GM23338 (cell line): ENCODE results near the gene CENPA.

Experiments
- CREB1 ChIP-seq: fragments of 250-450 bp; sonication (Bioruptor Pico); IDR thresholded peaks from 2 replicates; pipeline ENCODE4 v1.5.0; 2020; ENCODE audit warnings: low read depth, mild to moderate bottlenecking, moderate library complexity
- CTCF ChIP-seq, 2 experiments: fragments of 200-600 bp in 1 of 2; sonication (generic) in 1 of 2; conservative IDR thresholded peaks; 2 replicates each; pipeline versions ENCODE4 v1.5.1 to v1.6.1; 2016 to 2017; ENCODE audit warnings: antibody characterized with exemption in 2 of 2, low read depth in 2 of 2, mild to moderate bottlenecking in 2 of 2, moderate library complexity in 1 of 2
- EZH2 ChIP-seq: fragments of 200-600 bp; sonication (generic); IDR thresholded peaks from one replicate; pipeline ENCODE4 v1.8.0; 2017; ENCODE audit warnings: antibody characterized with exemption, mild to moderate bottlenecking, low read depth; ENCODE audit not compliant: unreplicated experiment
- EZH2phosphoT487 ChIP-seq: fragments of 200-600 bp; sonication (generic); IDR thresholded peaks from one replicate; pipeline ENCODE4 v1.8.1; 2018; ENCODE audit warnings: antibody characterized with exemption; ENCODE audit not compliant: unreplicated experiment
- JUNB ChIP-seq: IDR thresholded peaks from one replicate; pipeline ENCODE4 v1.6.1; 2016; ENCODE audit warnings: antibody characterized with exemption; ENCODE audit not compliant: unreplicated experiment
- NANOG ChIP-seq: IDR thresholded peaks from 2 replicates; pipeline ENCODE4 v1.6.1; 2016; ENCODE audit warnings: antibody characterized with exemption, borderline replicate concordance
- POLR2AphosphoS5 ChIP-seq: IDR thresholded peaks from 2 replicates; pipeline ENCODE4 v1.6.1; 2016; ENCODE audit warnings: antibody characterized with exemption, low read depth
- ZNF114 ChIP-seq: fragments of 250-450 bp; sonication (Bioruptor Pico); IDR thresholded peaks from 2 replicates; pipeline ENCODE4 v1.5.0; 2020; ENCODE audit warnings: mild to moderate bottlenecking, moderate library complexity
- TF ChIP-seq, protein P1 (sequence below): IDR thresholded peaks from one replicate; pipeline ENCODE4 v1.6.1; 2018; ENCODE audit warnings: antibody characterized with exemption; ENCODE audit not compliant: unreplicated experiment
- TF ChIP-seq, protein P2 (sequence below): fragments of 250-450 bp; sonication (Bioruptor Pico); IDR thresholded peaks from 2 replicates; pipeline ENCODE4 v1.5.0; 2020; ENCODE audit warnings: mild to moderate bottlenecking, moderate library complexity

DNA sequence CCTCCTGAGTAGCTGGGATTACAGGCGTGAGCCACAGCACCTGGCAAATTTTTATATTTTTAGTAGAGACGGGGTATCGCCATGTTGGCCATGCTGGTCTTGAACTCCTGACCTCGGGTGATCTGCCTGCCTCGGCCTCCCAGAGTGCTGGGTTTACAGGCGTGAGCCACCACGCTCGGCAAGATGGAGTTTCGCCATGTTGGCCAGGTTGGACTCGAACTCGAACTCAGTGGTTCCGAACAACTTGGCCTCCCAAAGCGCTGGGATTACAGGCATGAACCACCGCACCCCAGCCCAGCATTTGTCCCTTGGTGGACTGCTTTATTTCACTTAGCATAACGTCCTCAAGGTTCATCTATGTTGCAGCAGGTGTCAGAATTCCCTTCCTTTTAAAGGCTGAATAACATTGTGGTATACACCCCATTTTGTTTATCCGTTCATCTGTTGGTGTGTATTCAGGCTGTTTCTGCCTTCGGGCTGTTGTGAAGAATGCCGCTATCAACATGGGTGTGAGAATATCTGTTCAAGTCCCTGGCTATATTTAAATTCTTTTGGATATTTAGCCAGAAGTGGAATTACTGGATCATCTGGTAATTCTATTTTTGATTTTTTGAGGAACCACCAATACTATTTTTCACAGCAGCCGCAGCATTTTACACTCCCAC, 1.2 kb upstream of the CENPA start:
- TF ChIP-seq CTCF (conservative IDR thresholded peaks at IDR 0.05; ENCODE audit: low read depth in 2 of 2) (no peak), EZH2 (no peak), POLR2AphosphoS5 (no peak), EZH2phosphoT487 (no peak), JUNB (no peak), NANOG (no peak), CREB1 (CRISPR knock-in tag) (no peak), ZNF114 (CRISPR knock-in tag) (no peak)
- TF ChIP-seq, protein P1, sequence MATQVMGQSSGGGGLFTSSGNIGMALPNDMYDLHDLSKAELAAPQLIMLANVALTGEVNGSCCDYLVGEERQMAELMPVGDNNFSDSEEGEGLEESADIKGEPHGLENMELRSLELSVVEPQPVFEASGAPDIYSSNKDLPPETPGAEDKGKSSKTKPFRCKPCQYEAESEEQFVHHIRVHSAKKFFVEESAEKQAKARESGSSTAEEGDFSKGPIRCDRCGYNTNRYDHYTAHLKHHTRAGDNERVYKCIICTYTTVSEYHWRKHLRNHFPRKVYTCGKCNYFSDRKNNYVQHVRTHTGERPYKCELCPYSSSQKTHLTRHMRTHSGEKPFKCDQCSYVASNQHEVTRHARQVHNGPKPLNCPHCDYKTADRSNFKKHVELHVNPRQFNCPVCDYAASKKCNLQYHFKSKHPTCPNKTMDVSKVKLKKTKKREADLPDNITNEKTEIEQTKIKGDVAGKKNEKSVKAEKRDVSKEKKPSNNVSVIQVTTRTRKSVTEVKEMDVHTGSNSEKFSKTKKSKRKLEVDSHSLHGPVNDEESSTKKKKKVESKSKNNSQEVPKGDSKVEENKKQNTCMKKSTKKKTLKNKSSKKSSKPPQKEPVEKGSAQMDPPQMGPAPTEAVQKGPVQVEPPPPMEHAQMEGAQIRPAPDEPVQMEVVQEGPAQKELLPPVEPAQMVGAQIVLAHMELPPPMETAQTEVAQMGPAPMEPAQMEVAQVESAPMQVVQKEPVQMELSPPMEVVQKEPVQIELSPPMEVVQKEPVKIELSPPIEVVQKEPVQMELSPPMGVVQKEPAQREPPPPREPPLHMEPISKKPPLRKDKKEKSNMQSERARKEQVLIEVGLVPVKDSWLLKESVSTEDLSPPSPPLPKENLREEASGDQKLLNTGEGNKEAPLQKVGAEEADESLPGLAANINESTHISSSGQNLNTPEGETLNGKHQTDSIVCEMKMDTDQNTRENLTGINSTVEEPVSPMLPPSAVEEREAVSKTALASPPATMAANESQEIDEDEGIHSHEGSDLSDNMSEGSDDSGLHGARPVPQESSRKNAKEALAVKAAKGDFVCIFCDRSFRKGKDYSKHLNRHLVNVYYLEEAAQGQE = no peak
- TF ChIP-seq, protein P2, sequence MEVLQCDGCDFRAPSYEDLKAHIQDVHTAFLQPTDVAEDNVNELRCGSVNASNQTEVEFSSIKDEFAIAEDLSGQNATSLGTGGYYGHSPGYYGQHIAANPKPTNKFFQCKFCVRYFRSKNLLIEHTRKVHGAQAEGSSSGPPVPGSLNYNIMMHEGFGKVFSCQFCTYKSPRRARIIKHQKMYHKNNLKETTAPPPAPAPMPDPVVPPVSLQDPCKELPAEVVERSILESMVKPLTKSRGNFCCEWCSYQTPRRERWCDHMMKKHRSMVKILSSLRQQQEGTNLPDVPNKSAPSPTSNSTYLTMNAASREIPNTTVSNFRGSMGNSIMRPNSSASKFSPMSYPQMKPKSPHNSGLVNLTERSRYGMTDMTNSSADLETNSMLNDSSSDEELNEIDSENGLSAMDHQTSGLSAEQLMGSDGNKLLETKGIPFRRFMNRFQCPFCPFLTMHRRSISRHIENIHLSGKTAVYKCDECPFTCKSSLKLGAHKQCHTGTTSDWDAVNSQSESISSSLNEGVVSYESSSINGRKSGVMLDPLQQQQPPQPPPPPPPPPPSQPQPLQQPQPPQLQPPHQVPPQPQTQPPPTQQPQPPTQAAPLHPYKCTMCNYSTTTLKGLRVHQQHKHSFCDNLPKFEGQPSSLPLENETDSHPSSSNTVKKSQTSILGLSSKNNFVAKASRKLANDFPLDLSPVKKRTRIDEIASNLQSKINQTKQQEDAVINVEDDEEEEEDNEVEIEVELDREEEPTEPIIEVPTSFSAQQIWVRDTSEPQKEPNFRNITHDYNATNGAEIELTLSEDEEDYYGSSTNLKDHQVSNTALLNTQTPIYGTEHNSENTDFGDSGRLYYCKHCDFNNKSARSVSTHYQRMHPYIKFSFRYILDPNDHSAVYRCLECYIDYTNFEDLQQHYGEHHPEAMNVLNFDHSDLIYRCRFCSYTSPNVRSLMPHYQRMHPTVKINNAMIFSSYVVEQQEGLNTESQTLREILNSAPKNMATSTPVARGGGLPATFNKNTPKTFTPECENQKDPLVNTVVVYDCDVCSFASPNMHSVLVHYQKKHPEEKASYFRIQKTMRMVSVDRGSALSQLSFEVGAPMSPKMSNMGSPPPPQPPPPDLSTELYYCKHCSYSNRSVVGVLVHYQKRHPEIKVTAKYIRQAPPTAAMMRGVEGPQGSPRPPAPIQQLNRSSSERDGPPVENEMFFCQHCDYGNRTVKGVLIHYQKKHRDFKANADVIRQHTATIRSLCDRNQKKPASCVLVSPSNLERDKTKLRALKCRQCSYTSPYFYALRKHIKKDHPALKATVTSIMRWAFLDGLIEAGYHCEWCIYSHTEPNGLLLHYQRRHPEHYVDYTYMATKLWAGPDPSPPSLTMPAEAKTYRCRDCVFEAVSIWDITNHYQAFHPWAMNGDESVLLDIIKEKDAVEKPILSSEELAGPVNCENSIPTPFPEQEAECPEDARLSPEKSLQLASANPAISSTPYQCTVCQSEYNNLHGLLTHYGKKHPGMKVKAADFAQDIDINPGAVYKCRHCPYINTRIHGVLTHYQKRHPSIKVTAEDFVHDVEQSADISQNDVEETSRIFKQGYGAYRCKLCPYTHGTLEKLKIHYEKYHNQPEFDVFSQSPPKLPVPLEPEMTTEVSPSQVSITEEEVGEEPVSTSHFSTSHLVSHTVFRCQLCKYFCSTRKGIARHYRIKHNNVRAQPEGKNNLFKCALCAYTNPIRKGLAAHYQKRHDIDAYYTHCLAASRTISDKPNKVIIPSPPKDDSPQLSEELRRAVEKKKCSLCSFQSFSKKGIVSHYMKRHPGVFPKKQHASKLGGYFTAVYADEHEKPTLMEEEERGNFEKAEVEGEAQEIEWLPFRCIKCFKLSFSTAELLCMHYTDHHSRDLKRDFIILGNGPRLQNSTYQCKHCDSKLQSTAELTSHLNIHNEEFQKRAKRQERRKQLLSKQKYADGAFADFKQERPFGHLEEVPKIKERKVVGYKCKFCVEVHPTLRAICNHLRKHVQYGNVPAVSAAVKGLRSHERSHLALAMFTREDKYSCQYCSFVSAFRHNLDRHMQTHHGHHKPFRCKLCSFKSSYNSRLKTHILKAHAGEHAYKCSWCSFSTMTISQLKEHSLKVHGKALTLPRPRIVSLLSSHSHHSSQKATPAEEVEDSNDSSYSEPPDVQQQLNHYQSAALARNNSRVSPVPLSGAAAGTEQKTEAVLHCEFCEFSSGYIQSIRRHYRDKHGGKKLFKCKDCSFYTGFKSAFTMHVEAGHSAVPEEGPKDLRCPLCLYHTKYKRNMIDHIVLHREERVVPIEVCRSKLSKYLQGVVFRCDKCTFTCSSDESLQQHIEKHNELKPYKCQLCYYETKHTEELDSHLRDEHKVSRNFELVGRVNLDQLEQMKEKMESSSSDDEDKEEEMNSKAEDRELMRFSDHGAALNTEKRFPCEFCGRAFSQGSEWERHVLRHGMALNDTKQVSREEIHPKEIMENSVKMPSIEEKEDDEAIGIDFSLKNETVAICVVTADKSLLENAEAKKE = no peak
